Effector memory CD8-positive, alpha-beta T cell (primary cell): ENCODE results near the gene TCF12.
A peak's percentile ranks its signal among the peaks of the same experiment; 100 is the strongest.
"Not testable (repeated sequence)": the region's sequence is repeated elsewhere in the genome, so short reads cannot be mapped to it uniquely, and the experiment has no call there.

ENCODE experiments used
- ATAC-seq: fragments of 150-1000 bp; cut with Tn5 transposase; replicated peaks from 2 replicates; pipeline ENCODE4 v1.10.0; 2021; ENCODE audit warnings: mild to moderate bottlenecking, moderate library complexity
- DNase-seq, 3 experiments: peaks; one replicate each; pipeline ENCODE4 v3.0.0; 2021
- H3K27ac Mint-ChIP-seq, 2 donors: one replicate each; pipeline ENCODE4 v1.8.0; 2022; ENCODE audit warnings: mild to moderate bottlenecking in 2 of 2, mixed read lengths in 2 of 2, moderate library complexity in 2 of 2
- H3K27me3 Mint-ChIP-seq, 2 donors: one replicate each; pipeline ENCODE4 v1.8.0; 2022; ENCODE audit warnings: mixed read lengths in 2 of 2
- H3K36me3 Mint-ChIP-seq: one replicate; pipeline ENCODE4 v1.8.0; 2022; ENCODE audit warnings: mild to moderate bottlenecking, moderate library complexity, mixed read lengths; ENCODE audit not compliant: insufficient read depth
- H3K4me1 Mint-ChIP-seq, 2 donors: one replicate each; pipeline ENCODE4 v1.8.0; 2022; ENCODE audit warnings: low read depth in 2 of 2, mixed read lengths in 2 of 2
- H3K4me3 Mint-ChIP-seq, 2 donors: one replicate each; pipeline ENCODE4 v1.8.0; 2022; ENCODE audit warnings: mild to moderate bottlenecking in 2 of 2, mixed read lengths in 2 of 2, moderate library complexity in 2 of 2
- H3K9me3 Mint-ChIP-seq, 2 donors: one replicate each; pipeline ENCODE4 v1.8.0; 2022; ENCODE audit warnings: mixed read lengths in 2 of 2

TCF12 gene

DNA sequence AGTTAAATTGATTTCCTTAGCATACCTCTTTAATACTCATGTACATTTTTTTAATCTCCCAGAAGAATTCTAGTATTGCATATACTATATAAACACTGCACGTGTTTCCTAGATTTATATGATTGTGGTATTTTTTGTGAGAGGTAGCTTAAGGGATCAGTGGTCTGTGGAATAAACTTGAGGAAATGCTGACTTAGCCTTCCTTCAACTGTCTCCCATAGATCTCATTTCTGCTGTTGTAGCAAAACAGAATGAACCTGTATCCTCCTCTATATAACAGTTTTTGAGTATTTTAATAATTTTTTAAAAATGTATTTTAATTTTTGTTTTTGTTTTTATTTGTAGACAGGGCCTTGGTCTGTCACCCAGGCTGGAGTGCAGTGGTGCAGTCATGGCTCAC lies 86.8 kb downstream of the TCF12 start:
- no peak for DNase-seq
- peaks cover 9% of the 10 kb centered on the region for H3K36me3 Mint-ChIP-seq
- no peaks in the 10 kb centered on the region for H3K9me3 Mint-ChIP-seq
- no peak overlapping the region for H3K27ac Mint-ChIP-seq
- ATAC-seq: no peak
- H3K4me1 Mint-ChIP-seq: peaks cover 13 to 35% of the 10 kb centered on the region in 2 donors
- no peaks in the 10 kb centered on the region for H3K27me3 Mint-ChIP-seq
- H3K4me3 Mint-ChIP-seq: no peak overlapping the region

- H3K36me3 Mint-ChIP-seq, DNase-seq, H3K4me3 Mint-ChIP-seq, H3K27me3 Mint-ChIP-seq, H3K9me3 Mint-ChIP-seq, H3K27ac Mint-ChIP-seq, ATAC-seq: not testable (repeated sequence)
- H3K4me1 Mint-ChIP-seq: peaks cover 12 to 32% of the 10 kb centered on the region in 2 donors
These were observed 89.4 kb downstream of the TCF12 start for GRCh38 chr15:57007797-57008196.

DNA sequence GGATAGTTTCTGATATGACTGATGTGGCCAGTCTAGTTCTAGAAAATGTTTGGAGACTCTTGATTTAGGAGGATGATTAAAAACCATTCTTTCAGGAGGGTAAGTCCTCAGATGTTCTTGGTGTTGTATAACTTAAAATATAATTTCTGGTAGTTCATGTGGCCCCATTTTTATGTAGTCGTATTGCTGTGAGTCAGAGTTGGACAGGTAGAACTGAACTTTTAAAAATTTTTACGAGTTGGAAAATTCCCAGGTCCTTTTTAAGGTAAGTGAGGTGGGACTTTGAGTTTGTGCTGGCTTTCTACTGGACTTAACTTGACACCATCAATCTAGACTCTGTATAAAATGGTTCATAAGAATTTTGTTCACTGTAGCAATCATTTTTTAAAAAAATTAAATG lies 92.3 kb downstream of the TCF12 start:
- Mint-ChIP-seq H3K9me3 (no peaks in the 10 kb centered on the region), H3K27ac (peak overlapping the region in 1 of 2 donors; percentile 49), H3K4me3 (no peak overlapping the region), H3K4me1 (peaks cover 18 to 31% of the 10 kb centered on the region in 2 donors), H3K27me3 (no peaks in the 10 kb centered on the region), H3K36me3 (peaks cover 2% of the 10 kb centered on the region)
- ATAC-seq (no peak), DNase-seq (no peak)

DNA sequence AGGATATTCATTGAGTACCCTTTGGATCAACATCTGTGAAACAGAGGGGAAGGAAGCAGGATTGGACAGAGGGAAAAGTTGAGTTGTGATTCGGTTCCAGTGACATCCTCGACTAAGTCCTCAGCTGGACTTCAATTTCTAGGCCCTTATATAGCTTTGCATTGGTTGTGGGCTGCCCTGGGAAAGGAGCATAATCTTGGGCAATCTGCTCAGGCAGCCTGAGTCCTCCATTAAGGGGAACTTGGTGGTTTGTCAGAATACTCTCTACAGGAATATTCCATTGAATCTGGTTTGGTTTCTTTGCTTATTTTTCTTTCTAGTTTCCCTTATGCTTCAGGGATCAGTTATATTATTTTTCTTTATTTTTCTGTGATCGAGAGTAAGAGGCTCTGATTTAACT lies 94.1 kb downstream of the TCF12 start:
- no peak overlapping the region for H3K27ac Mint-ChIP-seq
- H3K4me1 Mint-ChIP-seq: peaks cover 18 to 39% of the 10 kb centered on the region in 2 donors
- H3K9me3 Mint-ChIP-seq: no peaks in the 10 kb centered on the region
- ATAC-seq (no peak), DNase-seq (no peak)
- H3K4me3 Mint-ChIP-seq: no peak overlapping the region
- no peaks in the 10 kb centered on the region for H3K27me3 Mint-ChIP-seq
- peaks cover 2% of the 10 kb centered on the region for H3K36me3 Mint-ChIP-seq

GRCh38 chr15:57014896-57015295 lies 96.5 kb downstream of the TCF12 start:
- not testable (repeated sequence) for H3K27ac Mint-ChIP-seq, ATAC-seq, H3K9me3 Mint-ChIP-seq, H3K36me3 Mint-ChIP-seq, H3K27me3 Mint-ChIP-seq, DNase-seq, H3K4me3 Mint-ChIP-seq
- peaks cover 24 to 27% of the 10 kb centered on the region in 2 donors for H3K4me1 Mint-ChIP-seq

GRCh38 chr15:57015360-57015759 lies 96.9 kb downstream of the TCF12 start:
- ATAC-seq: no peak
- no peak for DNase-seq
- Mint-ChIP-seq H3K36me3 (no peaks in the 10 kb centered on the region), H3K4me1 (peaks cover 26 to 27% of the 10 kb centered on the region in 2 donors), H3K9me3 (no peaks in the 10 kb centered on the region), H3K27me3 (no peaks in the 10 kb centered on the region), H3K27ac (no peak overlapping the region), H3K4me3 (no peak overlapping the region)

- DNase-seq (no peak), ATAC-seq (no peak)
- no peaks in the 10 kb centered on the region for H3K27me3 Mint-ChIP-seq
- H3K36me3 Mint-ChIP-seq: no peaks in the 10 kb centered on the region
- peaks cover 26 to 27% of the 10 kb centered on the region in 2 donors for H3K4me1 Mint-ChIP-seq
- H3K4me3 Mint-ChIP-seq: no peak overlapping the region
- no peaks in the 10 kb centered on the region for H3K9me3 Mint-ChIP-seq
- no peak overlapping the region for H3K27ac Mint-ChIP-seq
These were observed 97.5 kb downstream of the TCF12 start for GRCh38 chr15:57015897-57016296.

- Mint-ChIP-seq H3K4me3 (no peak overlapping the region), H3K36me3 (no peaks in the 10 kb centered on the region), H3K4me1 (peaks cover 21 to 22% of the 10 kb centered on the region in 2 donors), H3K27me3 (no peaks in the 10 kb centered on the region), H3K27ac (no peak overlapping the region), H3K9me3 (no peaks in the 10 kb centered on the region)
- ATAC-seq (no peak), DNase-seq (no peak)
These were observed 98.6 kb downstream of the TCF12 start for GRCh38 chr15:57017024-57017423.

DNA sequence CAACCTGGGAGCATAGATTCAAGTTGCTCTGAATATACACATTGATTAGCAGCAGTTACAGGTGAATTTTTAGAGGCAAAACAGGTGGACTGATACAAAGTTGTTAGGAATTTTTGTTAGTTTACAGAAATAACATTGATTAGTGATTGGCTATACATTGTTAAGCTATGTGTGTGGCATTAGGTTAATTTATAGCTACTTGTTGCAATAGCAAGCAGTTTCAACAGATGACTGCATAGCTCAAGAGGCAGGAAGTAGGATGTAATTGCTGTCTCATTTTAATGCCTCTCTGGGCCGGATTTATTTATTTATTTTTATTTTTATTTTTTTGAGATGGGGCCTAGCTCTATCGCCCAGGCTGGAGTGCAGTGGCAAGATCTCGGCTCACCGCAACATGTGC lies 99.7 kb downstream of the TCF12 start:
- no peak for ATAC-seq
- H3K27me3 Mint-ChIP-seq: no peaks in the 10 kb centered on the region
- no peak for DNase-seq
- H3K4me3 Mint-ChIP-seq: no peak overlapping the region
- H3K36me3 Mint-ChIP-seq: no peaks in the 10 kb centered on the region
- H3K27ac Mint-ChIP-seq: peak overlapping the region in 1 of 2 donors; percentile 70
- H3K9me3 Mint-ChIP-seq: no peaks in the 10 kb centered on the region
- H3K4me1 Mint-ChIP-seq: peaks cover 30 to 32% of the 10 kb centered on the region in 2 donors

DNA sequence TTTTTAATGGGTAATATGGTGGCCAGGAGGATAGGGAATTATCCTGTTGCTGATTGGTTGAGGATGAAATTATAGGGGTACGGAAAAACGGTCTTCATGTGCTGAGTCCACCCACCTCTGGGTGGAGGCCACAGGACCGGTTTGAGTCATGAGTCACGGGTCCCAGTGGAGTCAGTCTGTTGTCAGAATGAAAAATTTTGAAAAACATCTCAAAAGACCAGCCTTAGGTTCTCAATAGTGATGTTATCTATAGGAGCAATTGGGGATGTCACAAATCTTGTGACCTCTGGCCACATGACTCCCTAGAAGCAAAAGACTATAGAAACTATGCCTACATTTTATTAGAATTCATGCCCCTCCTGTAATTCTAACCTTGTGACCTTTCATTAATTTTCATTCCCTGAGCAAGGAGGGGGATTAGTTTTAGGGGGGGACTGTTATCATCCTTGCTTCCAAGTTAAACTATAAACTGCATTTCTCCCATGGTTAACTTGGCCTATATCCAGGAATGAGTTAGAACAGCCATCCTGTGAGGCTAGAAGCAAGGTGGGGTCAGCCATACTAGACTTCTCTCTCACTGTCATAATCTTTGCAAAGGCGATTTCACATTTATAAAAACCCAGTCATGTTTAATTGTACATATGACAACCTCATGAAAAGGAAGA lies 101.2 kb downstream of the TCF12 start:
- H3K27me3 Mint-ChIP-seq: no peaks in the 10 kb centered on the region
- H3K4me3 Mint-ChIP-seq: no peak overlapping the region
- no peaks in the 10 kb centered on the region for H3K36me3 Mint-ChIP-seq
- peak overlapping the region in 1 of 2 donors; percentile 12 for H3K27ac Mint-ChIP-seq
- H3K9me3 Mint-ChIP-seq: no peaks in the 10 kb centered on the region
- H3K4me1 Mint-ChIP-seq: peaks cover 24 to 34% of the 10 kb centered on the region in 2 donors
- ATAC-seq (no peak), DNase-seq (no peak)

- ATAC-seq (no peak), DNase-seq (no peak)
- Mint-ChIP-seq H3K36me3 (peaks cover 5% of the 10 kb centered on the region), H3K27me3 (no peaks in the 10 kb centered on the region), H3K4me3 (no peak overlapping the region), H3K27ac (no peak overlapping the region), H3K9me3 (no peaks in the 10 kb centered on the region), H3K4me1 (peaks cover 27 to 47% of the 10 kb centered on the region in 2 donors)
These were observed 107.0 kb downstream of the TCF12 start for GRCh38 chr15:57025264-57025926.

GRCh38 chr15:57026016-57026592 lies 107.7 kb downstream of the TCF12 start:
- H3K27me3 Mint-ChIP-seq: no peaks in the 10 kb centered on the region
- H3K36me3 Mint-ChIP-seq: peaks cover 5% of the 10 kb centered on the region
- no peak overlapping the region for H3K4me3 Mint-ChIP-seq
- H3K27ac Mint-ChIP-seq: no peak overlapping the region
- no peak for DNase-seq
- peaks cover 28 to 46% of the 10 kb centered on the region in 2 donors for H3K4me1 Mint-ChIP-seq
- no peaks in the 10 kb centered on the region for H3K9me3 Mint-ChIP-seq
- ATAC-seq: no peak

DNA sequence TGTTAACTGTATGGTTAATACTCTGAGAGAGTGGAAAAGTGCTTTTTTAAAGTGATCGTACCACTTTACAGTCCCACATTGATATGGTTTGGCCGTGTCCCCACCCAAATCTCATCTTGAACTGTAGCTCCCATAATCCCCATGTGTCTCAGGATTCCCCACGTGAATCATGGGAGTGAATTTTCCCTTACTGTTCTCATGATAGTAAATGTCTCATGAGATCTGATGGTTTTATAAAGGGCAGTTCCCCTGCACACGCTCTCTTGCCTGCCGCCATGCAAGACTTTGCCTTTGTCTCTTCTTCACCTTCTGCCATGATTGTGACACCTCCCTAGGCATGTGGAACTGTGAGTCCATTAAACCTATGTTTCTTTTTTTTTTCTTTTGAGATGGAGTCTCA lies 109.2 kb downstream of the TCF12 start:
- Mint-ChIP-seq H3K27me3 (no peaks in the 10 kb centered on the region), H3K4me1 (peaks cover 25 to 50% of the 10 kb centered on the region in 2 donors), H3K4me3 (no peak overlapping the region), H3K36me3 (peaks cover 5% of the 10 kb centered on the region), H3K9me3 (no peaks in the 10 kb centered on the region), H3K27ac (no peak overlapping the region)
- DNase-seq (no peak), ATAC-seq (no peak)

DNA sequence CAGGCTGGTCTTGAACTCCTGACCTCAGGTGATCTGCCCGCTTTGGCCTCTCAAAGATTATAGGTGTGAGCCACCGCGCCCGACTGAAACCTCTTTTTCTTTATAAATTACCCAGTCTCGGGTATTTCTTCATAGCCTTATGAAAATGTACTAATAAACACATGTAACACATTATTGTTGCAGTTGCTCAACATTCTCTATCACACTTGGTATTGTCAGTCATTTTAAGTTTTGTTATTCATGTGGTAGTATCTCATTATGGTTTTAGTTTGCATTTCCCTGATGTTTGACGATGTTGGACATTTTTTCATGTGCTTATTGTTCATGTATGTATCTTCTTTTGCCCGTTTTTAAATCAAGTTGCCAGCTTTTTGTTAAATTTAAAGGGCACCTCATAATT lies 109.7 kb downstream of the TCF12 start:
- no peaks in the 10 kb centered on the region for H3K9me3 Mint-ChIP-seq
- no peak for DNase-seq
- no peak overlapping the region for H3K4me3 Mint-ChIP-seq
- ATAC-seq: no peak
- H3K36me3 Mint-ChIP-seq: peaks cover 5% of the 10 kb centered on the region
- no peak overlapping the region for H3K27ac Mint-ChIP-seq
- H3K27me3 Mint-ChIP-seq: no peaks in the 10 kb centered on the region
- H3K4me1 Mint-ChIP-seq: peaks cover 22 to 45% of the 10 kb centered on the region in 2 donors
